Adrenal gland (tissue), 12 donors: ENCODE results near the gene PPOX. TPM values are rescaled to one million over a fixed set of nuclear protein-coding genes. Genes with fewer than 3 reads are reported as not detected.
A peak's percentile ranks its signal among the peaks of the same experiment; 100 is the strongest.

ENCODE experiments used
- DNase-seq, 7 donors: peaks; one replicate each; pipeline ENCODE4 v3.0.0-alpha.2; 2019 to 2020
- H3K27ac ChIP-seq, 5 donors: fragments of 200-600 bp; sonication (generic) in 4 of 5; 1 replicate in 3 of 5; 2 replicates in 2 of 5; pipeline versions ENCODE4 v1.5.1 to v1.8.0; 2016 to 2020; ENCODE audit warnings: mild to moderate bottlenecking in 1 of 5
- H3K27me3 ChIP-seq: fragments of 200-600 bp; 2 replicates; pipeline ENCODE4 v1.8.0; 2021
- H3K36me3 ChIP-seq, 2 donors: fragments of 200-600 bp; replicated peaks in 1 of 2; 1 replicate in 1 of 2; 2 replicates in 1 of 2; pipeline versions ENCODE4 v1.5.1 to v1.8.0; 2018 to 2022
- H3K4me1 ChIP-seq, 2 donors: fragments of 200-600 bp; replicated peaks in 1 of 2; 1 replicate in 1 of 2; 2 replicates in 1 of 2; pipeline versions ENCODE4 v1.5.1 to v1.8.0; 2018 to 2021
- H3K4me3 ChIP-seq, 4 donors: fragments of 200-600 bp; sonication (generic) in 3 of 4; one replicate each; pipeline ENCODE4 v1.5.1; 2016 to 2018
- H3K9me3 ChIP-seq, 3 donors: fragments of 200-600 bp; sonication (generic) in 1 of 3; replicated peaks in 1 of 3; 1 replicate in 2 of 3; 2 replicates in 1 of 3; pipeline versions ENCODE4 v1.5.1 to v1.8.0; 2016 to 2021
- CTCF ChIP-seq, 6 experiments: fragments of 450-650 bp in 4 of 6; fragments of 200-600 bp in 2 of 6; sonication (generic) in 1 of 6; IDR thresholded peaks; 1 replicate in 5 of 6; 2 replicates in 1 of 6; pipeline versions ENCODE4 v1.5.1 to v1.8.0; 2016 to 2021; ENCODE audit warnings: antibody characterized with exemption in 6 of 6, mild to moderate bottlenecking in 2 of 6, moderate library complexity in 1 of 6
- POLR2A ChIP-seq, 2 donors: fragments of 450-650 bp; IDR thresholded peaks; one replicate each; pipeline ENCODE4 v1.6.1; 2017; ENCODE audit warnings: antibody characterized with exemption in 2 of 2, mild to moderate bottlenecking in 2 of 2, moderate library complexity in 1 of 2
- WGBS, 4 donors: extraction: QIAGEN DNeasy Blood & Tissue Kit in 2 of 4; methylation state at CpG; one replicate each; pipeline versions ENCODE4 v1.1.5 to v1.1.7; 2013 to 2017; 5-methylcytosine and 5-hydroxymethylcytosine counted together
- intact Hi-C, 2 donors: fragments of 100-400 bp; cut with DNase I; formaldehyde crosslinking; loops; one replicate each; pipeline versions ENCODE4 v1.14.1 to v1.15.0; 2022 to 2023
- polyA plus RNA-seq, 3 donors: library from polyadenylated mRNA; stranded (reverse); fragments of 200-250 nt in 2 of 3; fragments of 350-450 nt in 1 of 3; fragmentation: Illumina TruSeq in 1 of 3; extraction: RNeasy Lipid Tissue Mini Kit (QIAGEN cat#74804) in 1 of 3; gene quantifications; one replicate each; pipeline ENCODE4 v1.2.3, GENCODE V29; 2013 to 2014
- total RNA-seq, 9 donors: library from RNA; depleted of rRNA in 4 of 9; stranded (reverse); fragments of >200 nt in 4 of 9; fragments of 120-200 nt in 1 of 9; fragmentation: NEBNext Ultra II Directional in 1 of 9; extraction: Animal tissue kit (Norgen Biotek cat#: 25700) in 1 of 9; gene quantifications; one replicate each; pipeline versions ENCODE4 v1.1.0 to v1.2.4, GENCODE V29; 2013 to 2023
- donor health status: healthy with polysubstance abuse.
- donor health status: Bipolar disorder and iron deficiency.
- donor health status: DM: yes; HTN: yes; CAD: no.
- donor health status: DM: no; HTN: no; CAD: no.
- donor health status: DM: no; HTN: no; CAD: no.
- donor health status: DM: yes; HTN: yes; CAD: no.

Gene PPOX
- total and polyA plus RNA-seq, 12 donors = 13.2 to 268 (median 39.0) TPM

- Histone ChIP-seq H3K27me3 (no peaks in the 10 kb centered on the region), H3K36me3 (peaks cover 0 to 58% of the 10 kb centered on the region in 2 donors), H3K27ac (peak overlapping the region in 3 of 5 donors; percentile 32 to 81 (median 77)), H3K9me3 (no peaks in the 10 kb centered on the region), H3K4me1 (peaks cover 12 to 20% of the 10 kb centered on the region in 2 donors), H3K4me3 (peak overlapping the region in 3 of 4 donors; percentile 54 to 80 (median 56))
- no peak for TF ChIP-seq POLR2A (IDR thresholded peaks at IDR 0.05)
- no peak for TF ChIP-seq CTCF (IDR thresholded peaks at IDR 0.05)
- 8 to 12% (median 9%) methylated on average over 26 to 33 of the region's 33 CpGs for WGBS, 4 donors
- intact Hi-C loops = no loop called here
- DNase-seq = no peak
Observed at GRCh38 chr1:161166669-161167548, 683 bp downstream of the PPOX start.

DNA sequence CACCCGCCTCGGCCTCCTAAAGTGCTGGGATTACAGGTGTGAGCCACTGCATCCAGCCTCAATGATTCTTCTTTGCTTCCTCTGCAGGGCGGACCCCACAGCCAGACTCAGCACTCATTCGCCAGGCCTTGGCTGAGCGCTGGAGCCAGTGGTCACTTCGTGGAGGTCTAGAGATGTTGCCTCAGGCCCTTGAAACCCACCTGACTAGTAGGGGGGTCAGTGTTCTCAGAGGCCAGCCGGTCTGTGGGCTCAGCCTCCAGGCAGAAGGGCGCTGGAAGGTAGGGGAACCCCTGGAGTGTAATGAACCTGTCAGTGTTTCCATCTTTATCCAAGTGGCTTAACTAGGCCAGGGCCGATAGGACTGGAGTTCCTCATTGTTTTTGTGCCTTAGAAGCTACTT, 2.7 kb downstream of the PPOX start:
- intact Hi-C loops = no loop called here
- no peak for DNase-seq
- peaks cover 0 to 58% of the 10 kb centered on the region in 2 donors for H3K36me3 ChIP-seq

GRCh38 chr1:161171191-161171590, 5.0 kb downstream of the PPOX start:
- no peak overlapping the region for H3K4me3 ChIP-seq
- H3K27me3 ChIP-seq = no peaks in the 10 kb centered on the region
- H3K9me3 ChIP-seq = no peaks in the 10 kb centered on the region
- TF ChIP-seq CTCF (IDR thresholded peaks at IDR 0.05) (no peak), POLR2A (IDR thresholded peaks at IDR 0.05) (no peak)
- intact Hi-C loops = no loop called here
- peaks cover 0 to 73% of the 10 kb centered on the region in 2 donors for H3K36me3 ChIP-seq
- 57 to 69% (median 65%) methylated on average over 5 of the region's 5 CpGs for WGBS, 4 donors
- no peak overlapping the region for H3K27ac ChIP-seq
- H3K4me1 ChIP-seq = peaks cover 15 to 31% of the 10 kb centered on the region in 2 donors
- DNase-seq = no peak

More for the DNA sequence above, 2.7 kb downstream of the PPOX start:
- Histone ChIP-seq H3K27ac (no peak overlapping the region), H3K4me3 (no peak overlapping the region), H3K9me3 (no peaks in the 10 kb centered on the region), H3K4me1 (peaks cover 21 to 32% of the 10 kb centered on the region in 2 donors), H3K27me3 (no peaks in the 10 kb centered on the region)
- WGBS, 4 donors = 86 to 95% (median 93%) methylated on average over 4 to 9 of the region's 9 CpGs
- TF ChIP-seq CTCF (IDR thresholded peaks at IDR 0.05) = no peak
- TF ChIP-seq POLR2A (IDR thresholded peaks at IDR 0.05) = no peak

GRCh38 chr1:161171696-161172095, 5.5 kb downstream of the PPOX start:
- Histone ChIP-seq H3K27me3 (no peaks in the 10 kb centered on the region), H3K4me3 (no peak overlapping the region), H3K4me1 (peaks cover 19 to 36% of the 10 kb centered on the region in 2 donors), H3K27ac (peak overlapping the region in 2 of 5 donors; percentile 3 to 23), H3K36me3 (peaks cover 0 to 73% of the 10 kb centered on the region in 2 donors), H3K9me3 (no peaks in the 10 kb centered on the region)
- intact Hi-C loops = no loop called here
- WGBS, 4 donors = 81 to 83% (median 82%) methylated on average over 12 of the region's 12 CpGs
- no peak for DNase-seq
- TF ChIP-seq CTCF (IDR thresholded peaks at IDR 0.05) (no peak), POLR2A (IDR thresholded peaks at IDR 0.05) (no peak)
